Erythroblast (primary cell): ENCODE results near the gene ADPRS.

Experiments
- DNase-seq, 2 experiments: peaks; one replicate each; lab custom pipeline; 2025; lab: John Stamatoyannopoulos, UW
- GATA1 ChIP-seq: IDR thresholded peaks from 2 replicates; pipeline ENCODE4 v1.6.1; 2011; ENCODE audit warnings: low read depth, mild to moderate bottlenecking, control low read depth, low read length, moderate library complexity
- POLR2A ChIP-seq: IDR thresholded peaks from 2 replicates; pipeline ENCODE4 v1.6.1; 2011; ENCODE audit warnings: mild to moderate bottlenecking, low read length

ADPRS gene

DNA sequence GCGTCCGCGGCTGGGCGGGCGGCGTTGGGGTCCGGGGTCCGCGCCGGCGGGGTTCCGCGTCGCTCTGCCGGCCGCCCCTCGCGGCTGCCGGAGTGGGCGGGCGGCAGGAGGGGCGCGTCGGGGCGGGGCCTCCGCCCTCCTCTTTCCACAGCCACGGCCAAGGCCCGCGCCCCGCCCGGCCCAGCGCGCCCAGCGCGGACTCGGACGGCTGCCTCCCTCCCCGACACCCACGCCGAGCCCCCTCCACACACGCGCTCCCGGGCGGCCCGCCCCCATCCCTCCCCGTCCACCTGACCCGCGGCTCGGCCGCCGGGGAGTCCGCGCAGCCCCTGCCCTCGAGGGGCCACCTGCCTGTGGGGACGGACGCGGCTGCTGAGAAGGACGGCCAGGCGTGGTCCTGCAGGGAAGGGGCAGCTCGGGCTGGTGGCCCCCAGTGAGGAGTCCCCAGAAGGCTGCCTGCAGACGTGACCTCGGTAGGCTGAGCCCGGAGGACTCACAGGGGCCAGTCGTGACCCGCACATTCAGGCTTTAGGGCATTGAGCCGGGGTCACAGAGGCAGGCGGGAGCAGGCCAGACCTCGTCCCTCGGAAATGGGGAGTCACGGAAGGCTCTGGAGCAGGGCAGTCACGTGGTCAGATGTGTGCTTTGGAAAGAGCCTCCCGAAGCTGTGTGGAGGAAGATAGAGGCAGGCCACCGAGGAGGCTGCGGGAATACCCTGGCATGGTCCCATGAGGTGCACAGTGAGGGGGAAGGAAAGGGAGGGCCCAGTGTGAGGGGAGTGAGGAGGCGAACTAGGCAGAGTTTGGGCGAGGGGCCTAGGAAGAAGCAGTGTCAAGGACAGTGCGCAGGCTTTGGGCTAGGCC, 36.7 kb downstream of the ADPRS start, which contains the start of gene COL8A2:
Gene COL8A2, minus strand, starts transcription at position 94 of the 863 bp plus-strand sequence. CDS start 24,980 bp downstream, outside the sequence.
- no peak for DNase-seq
- TF ChIP-seq POLR2A: no peak
- no peak for TF ChIP-seq GATA1

DNA sequence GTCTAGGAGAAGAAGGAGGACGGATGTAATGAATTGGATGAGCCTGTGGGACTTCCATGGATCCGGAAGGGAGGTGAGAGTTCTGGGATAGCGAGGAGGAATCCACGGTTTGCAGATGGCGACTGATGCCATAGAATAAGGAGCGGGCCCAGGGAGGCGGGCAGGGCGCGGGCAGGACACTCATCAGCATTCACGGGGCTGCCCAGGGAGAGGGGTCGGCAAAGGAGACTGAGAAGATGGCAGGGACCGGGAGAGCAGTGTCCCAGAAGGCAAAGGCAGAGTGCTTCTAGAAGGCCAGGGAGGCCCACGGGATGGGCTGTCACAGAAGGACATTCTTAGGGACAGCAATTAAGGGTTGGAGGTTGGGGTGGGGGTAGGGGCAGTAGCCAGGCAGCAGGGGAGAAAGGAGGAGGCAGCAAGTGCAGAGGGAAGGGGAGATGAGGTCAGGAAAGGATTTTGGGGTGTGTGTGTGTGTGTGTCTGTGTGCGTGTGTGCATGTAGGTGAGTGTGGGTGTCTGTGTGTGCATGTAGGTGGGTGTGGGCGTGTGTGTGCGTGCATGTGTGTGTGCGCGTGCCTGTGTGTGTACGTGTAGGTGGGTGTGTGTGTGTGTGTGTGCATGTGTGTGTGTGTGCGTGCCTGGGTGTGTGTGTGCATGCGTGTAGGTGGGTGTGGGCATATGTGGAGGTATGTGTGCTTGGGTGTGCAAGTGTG, 37.5 kb downstream of the ADPRS start:
- TF ChIP-seq GATA1: no peak
- no peak for TF ChIP-seq POLR2A
- DNase-seq: no peak

DNA sequence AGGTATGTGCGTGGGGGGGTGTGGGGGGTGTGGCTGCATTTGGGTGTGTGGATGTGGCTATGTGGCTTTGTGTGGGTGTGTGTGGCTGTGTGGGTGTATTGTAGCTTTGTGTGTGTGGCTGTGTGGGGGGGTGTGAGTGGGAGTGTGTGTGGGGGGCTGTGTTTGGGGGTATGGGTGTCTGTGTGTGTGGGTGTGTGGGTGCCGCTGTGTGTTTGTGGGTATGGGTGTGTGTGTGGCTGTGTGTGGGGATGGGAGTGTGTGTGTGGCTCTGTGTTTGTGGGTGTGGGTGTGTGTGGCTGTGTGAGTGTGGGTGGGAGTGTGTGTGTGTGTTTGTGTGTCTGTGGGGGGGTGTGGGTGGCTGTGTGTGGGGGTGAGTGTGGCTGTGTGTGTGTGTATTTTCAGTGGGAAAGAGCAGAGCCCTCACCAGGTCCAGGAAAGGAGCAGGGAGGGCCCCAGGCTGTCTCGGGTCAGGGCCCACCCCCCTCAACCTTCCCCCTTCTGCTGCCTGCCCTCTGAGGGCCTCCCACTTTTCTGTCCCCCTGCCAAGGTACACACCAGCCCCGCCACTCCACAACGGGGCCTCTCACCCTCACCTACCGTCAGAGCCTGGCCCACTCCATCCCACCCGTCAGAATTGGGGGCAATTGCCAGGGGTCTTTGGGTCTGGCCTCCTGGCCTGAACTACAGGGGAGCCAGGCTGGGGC, 38.3 kb downstream of the ADPRS start:
- TF ChIP-seq GATA1 (no peak), POLR2A (no peak)
- DNase-seq: no peak

DNA sequence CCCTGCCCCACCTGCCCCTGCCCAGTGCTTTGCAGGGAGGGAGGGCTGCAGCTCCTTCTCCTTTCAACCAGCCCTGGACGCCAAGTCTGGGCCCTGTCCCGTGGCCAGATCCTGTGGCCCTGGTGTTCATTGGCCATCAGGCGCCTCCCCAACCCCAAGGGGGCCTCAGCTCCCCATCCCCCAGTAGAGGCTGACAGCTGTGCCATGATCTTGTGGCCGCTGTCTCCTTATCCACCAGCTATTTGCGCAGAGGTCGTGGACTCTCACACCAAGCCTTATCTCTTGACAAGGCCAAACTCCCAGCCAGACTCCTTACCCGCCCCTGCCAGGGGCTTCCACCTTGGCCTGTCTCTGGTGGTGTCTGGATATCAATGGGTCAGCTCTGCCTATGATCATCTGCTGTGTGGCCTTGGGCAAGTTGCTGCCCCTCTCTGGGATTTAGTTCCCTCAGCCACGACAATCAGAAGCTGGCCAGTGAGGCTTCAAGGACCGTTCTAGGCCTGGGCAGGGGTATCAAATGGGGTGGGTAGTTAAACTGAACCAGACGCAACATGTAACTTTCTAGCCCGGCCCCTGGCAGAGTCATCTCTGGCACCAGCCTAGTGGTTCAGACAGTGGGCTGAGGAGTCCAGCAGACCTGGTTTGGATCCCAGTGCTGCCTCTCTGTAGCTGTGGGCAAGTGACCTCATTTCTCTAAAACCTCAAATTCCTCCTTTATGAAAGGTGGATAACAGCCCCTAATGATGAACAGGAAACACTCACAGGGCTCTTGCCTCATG, 39.6 kb downstream of the ADPRS start:
- peak in 1 of 2 experiments; percentile 54 for DNase-seq
- TF ChIP-seq POLR2A: no peak
- no peak for TF ChIP-seq GATA1

DNA sequence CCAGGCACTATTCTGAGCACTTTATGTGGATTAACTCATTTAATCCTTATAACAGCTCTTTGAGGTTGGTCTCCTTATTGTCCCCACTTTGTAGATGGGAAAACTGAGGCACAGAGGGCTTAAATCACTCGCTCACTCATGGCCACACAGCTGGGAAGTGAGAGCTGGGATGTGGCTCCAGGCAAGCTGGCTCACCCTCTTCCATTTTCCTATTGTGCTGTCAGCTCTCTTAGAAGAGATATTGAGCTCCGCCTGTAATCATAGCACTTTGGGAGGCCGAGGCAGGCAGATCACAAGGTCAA, 40.2 kb downstream of the ADPRS start:
- TF ChIP-seq GATA1: no peak
- TF ChIP-seq POLR2A: no peak
- no peak for DNase-seq

DNA sequence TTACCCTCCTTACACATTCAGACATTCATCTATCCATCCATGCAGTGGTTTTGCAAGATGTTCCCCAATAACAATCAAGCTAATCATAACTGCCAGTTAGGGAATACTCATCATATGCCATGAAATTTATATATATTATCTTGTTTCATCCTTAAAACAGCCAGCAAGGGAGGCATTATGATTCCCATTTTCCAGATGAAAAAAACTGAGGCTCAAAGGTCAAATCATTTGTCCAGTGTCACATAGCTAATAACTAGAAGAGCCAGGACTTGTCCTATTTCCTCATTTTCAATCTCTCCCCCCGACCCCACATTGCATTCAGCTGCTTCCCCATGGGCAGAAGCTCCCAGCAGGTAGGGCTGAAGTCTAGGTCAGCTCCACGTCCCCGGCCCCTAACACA, 43.3 kb downstream of the ADPRS start:
- DNase-seq: no peak
- no peak for TF ChIP-seq GATA1
- TF ChIP-seq POLR2A: no peak

DNA sequence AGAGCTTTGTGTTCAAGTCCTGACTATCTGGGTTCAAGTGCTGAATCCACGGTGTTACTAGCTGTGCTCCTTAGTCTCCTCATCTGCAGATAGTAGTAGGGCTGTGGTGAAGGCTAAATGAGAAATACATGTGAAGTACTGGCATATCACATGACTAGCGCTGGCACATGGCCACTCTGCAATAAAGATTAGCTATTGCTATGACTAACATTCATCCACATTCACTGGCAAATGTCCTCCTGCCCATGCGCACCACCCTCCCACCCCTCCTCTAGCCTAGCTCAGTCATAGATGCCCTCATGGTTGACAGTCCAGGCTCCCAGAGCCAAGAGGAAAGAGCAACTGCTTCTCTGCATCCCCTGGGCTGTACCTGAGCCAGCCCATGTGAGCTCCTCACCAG, 44.8 kb downstream of the ADPRS start:
- TF ChIP-seq POLR2A (peak; percentile 18), GATA1 (no peak)
- DNase-seq: peak; percentile 55 to 76

DNA sequence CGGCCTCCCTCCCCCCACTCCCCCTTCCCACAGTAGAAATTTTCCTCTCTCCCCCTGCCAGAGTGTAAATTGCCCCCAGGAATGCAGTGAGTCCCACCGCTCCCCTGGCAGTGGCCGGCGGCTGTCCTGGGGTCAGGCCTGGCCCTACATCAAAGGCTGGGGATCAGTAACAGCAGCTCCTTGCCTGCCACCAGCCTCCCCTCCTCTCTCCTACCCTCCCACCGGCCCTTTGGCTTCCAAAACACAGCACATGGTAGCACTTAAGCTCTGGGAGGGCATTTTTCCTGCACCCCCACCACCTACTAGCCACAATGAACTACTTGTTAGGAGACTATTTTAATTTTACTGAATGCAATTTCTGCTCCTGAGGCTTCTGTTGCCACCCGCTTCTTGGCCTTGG, 45.3 kb downstream of the ADPRS start:
- TF ChIP-seq GATA1 (no peak), POLR2A (no peak)
- DNase-seq: no peak

DNA sequence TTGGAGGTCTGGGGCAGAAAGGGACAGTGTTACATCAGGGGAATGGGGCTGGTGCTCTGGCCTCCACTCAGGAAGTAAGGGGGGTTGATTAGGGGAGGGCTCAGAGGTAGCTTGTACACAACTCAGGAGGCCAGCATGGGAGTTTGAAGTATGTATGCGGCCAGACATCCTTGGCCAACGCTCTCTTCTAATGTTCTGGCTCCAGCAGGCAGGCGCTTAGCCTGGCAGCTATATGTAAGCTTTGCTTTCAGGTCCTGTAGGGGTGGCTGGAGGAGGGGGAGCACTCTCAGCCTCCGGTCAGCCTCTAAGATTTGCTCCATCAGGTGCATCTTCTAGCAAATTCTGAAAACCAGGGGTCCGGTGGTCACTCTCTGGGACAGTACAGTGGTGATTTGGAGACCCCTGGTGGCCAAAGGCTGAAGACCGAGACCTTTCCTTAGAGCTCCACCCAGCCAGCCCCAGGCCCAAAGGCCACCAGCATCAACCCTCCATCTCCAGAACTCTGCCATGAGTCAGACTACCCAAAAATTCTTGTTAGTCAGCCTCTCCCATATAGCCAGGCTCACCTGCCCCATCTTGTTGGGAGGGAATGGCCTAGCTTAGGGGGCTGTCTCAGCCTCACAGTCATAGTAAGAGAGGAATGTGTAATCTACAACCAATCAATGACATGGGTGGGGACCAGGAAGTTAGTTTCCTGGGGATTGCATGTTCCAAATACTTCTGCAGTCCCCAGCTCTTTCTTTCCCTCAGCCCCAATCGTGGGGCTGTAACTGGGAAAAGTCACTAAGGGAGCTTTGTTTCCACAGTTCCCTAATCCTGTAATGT, 46.0 kb downstream of the ADPRS start:
- peak; percentile 54 to 79 for DNase-seq
- no peak for TF ChIP-seq POLR2A
- TF ChIP-seq GATA1: no peak

DNA sequence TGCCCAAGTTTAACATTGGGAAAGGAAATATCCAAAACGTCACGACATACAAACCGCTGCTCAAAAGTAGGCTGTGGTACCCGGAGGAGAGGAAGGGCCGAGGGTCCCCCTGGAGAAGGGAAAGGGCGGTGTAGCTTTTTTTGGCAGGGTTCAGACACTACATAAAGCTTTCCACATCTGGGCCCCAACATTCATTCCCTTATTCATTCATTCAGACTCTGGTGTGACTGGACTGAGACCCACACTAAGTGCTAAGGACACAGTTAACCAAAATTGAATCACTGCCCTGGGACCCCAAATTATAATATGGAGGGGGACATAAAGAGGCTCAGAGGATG, 46.6 kb downstream of the ADPRS start:
- TF ChIP-seq POLR2A (no peak), GATA1 (no peak)
- no peak for DNase-seq

DNA sequence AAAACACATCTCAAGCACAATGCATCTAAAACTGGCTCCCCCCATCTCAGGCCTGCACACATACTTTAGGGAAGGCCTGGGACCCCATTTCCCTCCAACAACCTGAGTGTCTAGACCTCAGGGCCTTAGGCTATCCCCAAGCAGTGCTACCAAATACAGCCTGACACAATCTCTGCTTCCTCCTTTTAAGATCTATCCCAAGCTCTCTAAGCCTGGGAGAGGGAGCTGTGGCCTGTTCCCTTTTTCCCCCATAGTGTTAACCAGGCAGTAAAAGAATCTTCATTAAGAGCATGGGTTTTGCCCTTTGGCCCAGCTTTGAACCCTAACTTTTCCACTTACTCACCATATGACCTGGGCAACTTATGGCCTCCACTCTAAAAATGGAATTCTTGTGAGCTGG, 47.1 kb downstream of the ADPRS start:
- DNase-seq: no peak
- no peak for TF ChIP-seq POLR2A
- TF ChIP-seq GATA1: no peak

DNA sequence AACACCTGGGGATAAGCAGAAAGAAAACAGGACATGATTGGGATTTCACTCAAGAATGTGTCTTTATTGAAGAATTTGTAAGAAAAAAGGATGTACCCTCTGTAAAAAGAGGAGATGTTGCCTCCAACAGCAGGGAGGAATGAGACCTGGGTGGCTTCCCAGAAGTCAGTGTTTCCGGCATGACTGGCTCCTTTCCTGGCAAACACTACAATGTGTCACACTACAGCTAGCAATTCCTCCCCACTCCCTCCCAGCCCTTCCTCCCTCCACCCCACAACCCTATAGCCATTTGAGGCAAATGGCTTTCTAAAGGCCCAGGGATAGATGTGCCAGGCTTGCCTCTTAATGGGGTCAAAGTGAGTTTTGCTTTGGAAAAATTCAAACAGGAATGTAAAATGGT, 47.8 kb downstream of the ADPRS start:
- TF ChIP-seq POLR2A: no peak
- no peak for TF ChIP-seq GATA1
- DNase-seq: no peak
